Urinary bladder (tissue), 4 donors: ENCODE data around the gene HLTF. TPM values are rescaled to one million over a fixed set of nuclear protein-coding genes. Genes with fewer than 3 reads are reported as not detected.
"Not testable (repeated sequence)": the region's sequence is repeated elsewhere in the genome, so short reads cannot be mapped to it uniquely, and the experiment has no call there.

Experiments used
- DNase-seq: peaks from one replicate; pipeline ENCODE4 v3.0.0-alpha.2; 2015; ENCODE audit errors: extremely low spot score
- H3K27ac ChIP-seq: one replicate; pipeline ENCODE4 v1.5.1; 2013; ENCODE audit warnings: low read depth, mild to moderate bottlenecking, moderate library complexity
- H3K36me3 ChIP-seq: one replicate; pipeline ENCODE4 v1.6.1; 2013; ENCODE audit warnings: mild to moderate bottlenecking, moderate library complexity; ENCODE audit not compliant: insufficient read depth
- H3K4me1 ChIP-seq: one replicate; pipeline ENCODE4 v1.6.1; 2013; ENCODE audit warnings: mild to moderate bottlenecking, moderate library complexity; ENCODE audit not compliant: insufficient read depth
- H3K4me3 ChIP-seq: one replicate; pipeline ENCODE4 v1.5.1; 2013; ENCODE audit warnings: low read depth, low read length
- WGBS: extraction: QIAGEN DNeasy Blood & Tissue Kit; methylation state at CpG from one replicate; pipeline ENCODE4 v1.1.7; 2013; 5-methylcytosine and 5-hydroxymethylcytosine counted together
- polyA plus RNA-seq: library from polyadenylated mRNA; stranded (reverse); fragments of 200-250 nt; gene quantifications from one replicate; pipeline ENCODE4 v1.2.3, GENCODE V29; 2013
- total RNA-seq: library from RNA; depleted of rRNA; stranded (reverse); fragments of >200 nt; gene quantifications from one replicate; pipeline ENCODE4 v1.2.3, GENCODE V29; 2014
- donor health status: healthy with polysubstance abuse.
- donor health status: healthy.

Gene HLTF
- total and polyA plus RNA-seq, 2 donors: 13.5 to 72.7 TPM

DNA sequence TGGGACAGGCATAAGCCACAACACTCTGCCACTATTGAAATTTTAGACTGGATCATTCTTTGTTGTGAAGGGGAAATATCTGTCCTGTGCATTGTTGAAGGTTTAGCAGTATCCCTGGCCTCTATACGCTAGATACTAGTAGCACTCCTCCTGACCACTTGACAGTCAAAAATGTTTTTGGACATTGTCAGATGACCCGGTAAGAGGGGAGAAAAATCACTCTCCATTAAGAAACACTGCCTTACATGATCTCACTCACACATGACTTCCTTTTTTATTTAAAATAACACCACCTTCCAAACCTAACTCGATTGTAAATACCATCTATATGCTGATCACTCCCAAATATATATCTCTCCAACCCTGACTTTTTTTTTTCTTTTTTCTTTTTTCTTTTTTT is 15.3 kb upstream of the HLTF start:
- no peak overlapping the region for H3K4me3 ChIP-seq
- H3K4me1 ChIP-seq: no peaks in the 10 kb centered on the region
- WGBS: 82% methylated on average over 3 of the region's 3 CpGs
- no peak overlapping the region for H3K27ac ChIP-seq
- no peak for DNase-seq
- H3K36me3 ChIP-seq: no peaks in the 10 kb centered on the region

GRCh38 chr3:149101154-149101553 is 14.8 kb upstream of the HLTF start:
- no peaks in the 10 kb centered on the region for H3K36me3 ChIP-seq
- no peak overlapping the region for H3K27ac ChIP-seq
- H3K4me1 ChIP-seq: no peaks in the 10 kb centered on the region
- 90% methylated on average over 4 of the region's 4 CpGs for WGBS
- DNase-seq: no peak
- H3K4me3 ChIP-seq: no peak overlapping the region

GRCh38 chr3:149097987-149098386 is 11.7 kb upstream of the HLTF start:
- WGBS: 96% methylated on average over 19 of the region's 19 CpGs
- H3K36me3 ChIP-seq: not testable (repeated sequence)

DNA sequence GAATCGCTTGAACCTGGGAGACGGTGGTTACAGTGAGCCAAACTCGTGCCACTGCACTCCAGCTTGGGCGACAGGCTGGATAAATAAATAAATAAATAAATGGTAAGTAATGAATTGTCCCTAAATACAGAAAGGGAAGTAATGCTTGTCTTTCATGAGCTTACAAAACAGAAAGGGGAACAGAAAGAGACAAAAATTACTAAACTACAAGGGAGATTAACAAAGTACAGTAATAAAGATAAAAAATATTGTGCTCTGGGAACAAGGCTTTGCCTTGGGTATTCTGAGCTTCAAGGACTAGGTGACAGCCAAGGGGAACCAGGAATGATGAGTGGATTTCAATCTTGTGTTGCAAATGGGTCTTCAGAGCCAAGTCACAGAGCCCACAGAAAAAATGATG is 9.2 kb upstream of the HLTF start:
- Histone ChIP-seq H3K36me3 (no peaks in the 10 kb centered on the region), H3K27ac (no peak overlapping the region), H3K4me1 (no peaks in the 10 kb centered on the region), H3K4me3 (no peak overlapping the region)
- no peak for DNase-seq
- 91% methylated on average over 4 of the region's 4 CpGs for WGBS

More at GRCh38 chr3:149097987-149098386, 11.7 kb upstream of the HLTF start:
- not testable (repeated sequence) for H3K4me3 ChIP-seq, H3K4me1 ChIP-seq, DNase-seq, H3K27ac ChIP-seq

DNA sequence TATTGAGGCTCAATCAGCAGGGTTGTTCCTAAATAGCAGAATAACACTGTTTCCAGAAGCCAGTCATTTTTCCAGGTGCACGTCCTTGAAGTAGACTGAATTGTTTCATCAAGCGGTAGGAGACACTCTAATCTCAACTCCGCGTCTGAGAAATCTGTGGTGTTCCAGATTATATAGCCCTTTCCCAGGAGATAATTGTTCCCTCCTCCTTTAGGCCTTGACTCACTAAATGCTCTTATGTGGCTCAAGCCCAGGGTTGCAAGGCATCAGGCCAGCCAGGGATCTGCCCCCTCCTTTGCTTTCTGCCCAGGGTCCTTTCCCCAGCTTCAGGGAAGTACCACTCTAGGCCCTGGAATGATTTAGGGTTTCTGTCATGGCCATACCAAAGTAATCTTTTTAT is 5.7 kb upstream of the HLTF start:
- H3K4me3 ChIP-seq: no peak overlapping the region
- H3K27ac ChIP-seq: no peak overlapping the region
- 96% methylated on average over 4 of the region's 4 CpGs for WGBS
- H3K36me3 ChIP-seq: no peaks in the 10 kb centered on the region
- no peak for DNase-seq
- H3K4me1 ChIP-seq: no peaks in the 10 kb centered on the region

DNA sequence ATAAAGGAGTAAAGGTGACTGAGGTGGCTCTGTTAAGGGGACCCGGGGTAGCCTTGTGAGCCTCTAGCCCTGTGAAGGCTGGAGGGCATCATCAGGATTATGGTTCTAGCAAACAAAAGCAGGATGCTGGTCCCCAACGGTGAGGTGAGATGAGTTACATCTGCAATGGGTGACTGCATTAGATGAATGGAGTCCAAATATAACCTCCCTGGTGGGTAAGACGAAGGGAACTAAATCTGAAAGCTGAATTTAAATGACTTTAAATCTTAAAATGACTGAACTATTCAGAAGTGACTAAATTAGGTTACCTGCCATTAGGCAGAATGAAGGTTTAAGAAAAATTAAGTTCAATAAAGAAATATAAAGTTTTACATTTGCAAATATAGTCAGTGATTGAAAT is 4.6 kb upstream of the HLTF start:
- no peaks in the 10 kb centered on the region for H3K4me1 ChIP-seq
- DNase-seq: no peak
- no peak overlapping the region for H3K27ac ChIP-seq
- no peak overlapping the region for H3K4me3 ChIP-seq
- 74% methylated on average over 3 of the region's 3 CpGs for WGBS
- no peaks in the 10 kb centered on the region for H3K36me3 ChIP-seq

- 90% methylated on average over 1 of the region's 1 CpG for WGBS
- Histone ChIP-seq H3K27ac (no peak overlapping the region), H3K36me3 (no peaks in the 10 kb centered on the region), H3K4me1 (no peaks in the 10 kb centered on the region), H3K4me3 (no peak overlapping the region)
- no peak for DNase-seq
Measured at GRCh38 chr3:149090461-149090860, 4.1 kb upstream of the HLTF start.

- Histone ChIP-seq H3K36me3 (no peaks in the 10 kb centered on the region), H3K4me3 (no peak overlapping the region), H3K27ac (no peak overlapping the region), H3K4me1 (no peaks in the 10 kb centered on the region)
- DNase-seq: no peak
- 77% methylated on average over 3 of the region's 3 CpGs for WGBS
Measured at GRCh38 chr3:149089395-149089794, 3.1 kb upstream of the HLTF start.

GRCh38 chr3:149087208-149087607 is 875 bp upstream of the HLTF start:
- H3K4me1 ChIP-seq: no peaks in the 10 kb centered on the region
- H3K27ac ChIP-seq: no peak overlapping the region
- DNase-seq: no peak
- H3K36me3 ChIP-seq: no peaks in the 10 kb centered on the region
- H3K4me3 ChIP-seq: no peak overlapping the region
- 99% methylated on average over 15 of the region's 15 CpGs for WGBS

- no peak for DNase-seq
- under 1% methylated on average over 21 of the region's 21 CpGs for WGBS
- peak overlapping the region; percentile 64 for H3K4me3 ChIP-seq
- H3K4me1 ChIP-seq: no peaks in the 10 kb centered on the region
- no peak overlapping the region for H3K27ac ChIP-seq
- no peaks in the 10 kb centered on the region for H3K36me3 ChIP-seq
Measured at GRCh38 chr3:149085828-149086231, 503 bp downstream of the HLTF start.

- no peak overlapping the region for H3K4me3 ChIP-seq
- H3K4me1 ChIP-seq: no peaks in the 10 kb centered on the region
- no peak for DNase-seq
- H3K27ac ChIP-seq: no peak overlapping the region
- 94% methylated on average over 1 of the region's 1 CpG for WGBS
- H3K36me3 ChIP-seq: no peaks in the 10 kb centered on the region
Measured at GRCh38 chr3:149081772-149082171, 4.6 kb downstream of the HLTF start.

DNA sequence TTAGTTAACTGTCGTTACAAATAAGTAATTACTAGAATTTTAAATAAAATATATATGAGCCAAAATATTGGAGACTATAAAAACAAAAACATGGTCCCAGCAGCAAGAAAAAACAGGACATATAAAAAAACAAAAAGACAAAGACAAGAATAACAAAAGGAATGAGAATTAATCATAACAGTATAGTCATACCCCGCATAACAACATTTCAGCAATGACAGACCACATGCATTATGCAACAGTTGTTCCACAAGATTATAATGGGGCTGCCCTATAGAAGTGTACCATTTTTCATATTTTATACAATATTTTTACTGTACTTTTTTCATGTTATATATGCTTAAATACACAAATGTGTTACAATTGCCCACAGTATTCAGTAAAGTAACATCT is 5.6 kb downstream of the HLTF start:
- no peak overlapping the region for H3K27ac ChIP-seq
- WGBS: 71% methylated on average over 2 of the region's 2 CpGs
- H3K4me1 ChIP-seq: no peaks in the 10 kb centered on the region
- H3K36me3 ChIP-seq: no peaks in the 10 kb centered on the region
- H3K4me3 ChIP-seq: no peak overlapping the region
- no peak for DNase-seq

GRCh38 chr3:149080011-149080698 is 6.2 kb downstream of the HLTF start:
- Histone ChIP-seq H3K27ac (no peak overlapping the region), H3K4me3 (no peak overlapping the region), H3K36me3 (no peaks in the 10 kb centered on the region), H3K4me1 (no peaks in the 10 kb centered on the region)
- DNase-seq: no peak
- WGBS: 91% methylated on average over 3 of the region's 3 CpGs

DNA sequence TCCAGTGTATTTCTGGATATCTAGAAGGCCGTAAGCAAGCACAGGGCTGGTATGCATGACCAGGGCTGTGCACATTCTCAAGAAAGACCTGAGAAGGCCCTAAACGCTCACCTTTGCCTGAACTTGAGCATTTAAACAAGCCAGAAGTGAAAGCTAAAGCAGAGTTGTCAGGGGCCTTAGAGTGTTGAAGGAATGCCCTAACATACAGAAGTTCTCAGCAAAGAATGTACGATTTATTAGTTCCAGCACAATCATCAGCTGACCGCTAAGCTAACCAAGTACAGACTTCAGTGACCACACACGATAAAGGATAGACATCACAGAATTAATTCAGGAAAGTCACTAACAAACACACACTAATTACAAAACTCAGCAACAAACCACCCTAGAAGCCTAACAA is 8.7 kb downstream of the HLTF start:
- Histone ChIP-seq H3K4me1 (no peaks in the 10 kb centered on the region), H3K4me3 (no peak overlapping the region), H3K36me3 (no peaks in the 10 kb centered on the region), H3K27ac (no peak overlapping the region)
- DNase-seq: no peak
- WGBS: 60% methylated on average over 5 of the region's 5 CpGs

DNA sequence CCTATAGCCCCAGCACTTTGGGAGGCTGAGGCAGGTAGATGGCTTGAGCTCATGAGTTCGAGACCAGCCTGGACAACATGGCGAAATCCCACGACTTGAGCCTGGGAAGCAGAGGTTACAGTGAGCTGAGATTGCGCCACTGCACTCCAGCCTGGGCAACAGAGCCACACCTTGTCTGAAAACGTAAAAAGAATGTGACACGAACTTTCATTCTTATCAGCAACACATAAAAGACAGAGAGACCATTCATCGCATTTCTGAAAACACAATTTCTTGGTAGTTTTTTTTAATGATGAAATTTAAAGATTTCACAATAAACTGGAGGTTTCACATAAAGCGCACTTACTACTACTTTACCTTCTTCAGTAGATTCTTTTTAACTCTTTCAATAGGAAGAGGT is 18.4 kb downstream of the HLTF start:
- Histone ChIP-seq H3K4me3 (no peak overlapping the region), H3K4me1 (no peaks in the 10 kb centered on the region), H3K36me3 (no peaks in the 10 kb centered on the region), H3K27ac (no peak overlapping the region)
- 95% methylated on average over 8 of the region's 8 CpGs for WGBS
- DNase-seq: no peak
